Mammary epithelial cell (primary cell): ENCODE data around the gene ADRB2.

Source experiments
- CTCF ChIP-seq, 2 donors: IDR thresholded peaks in 1 of 2; conservative IDR thresholded peaks in 1 of 2; 2 replicates each; pipeline ENCODE4 v1.5.1; 2011 to 2012; ENCODE audit warnings: inconsistent platforms in 2 of 2, low read length in 2 of 2, mild to moderate bottlenecking in 2 of 2, control low read depth in 1 of 2, low read depth in 1 of 2; ENCODE audit not compliant: insufficient read depth in 1 of 2; ENCODE audit errors: extremely low read depth in 1 of 2
- EZH2 ChIP-seq: IDR thresholded peaks from 2 replicates; pipeline ENCODE4 v1.6.1; 2012; ENCODE audit warnings: low read length, inconsistent platforms, borderline replicate concordance

GRCh38 chr5:148836272-148837250 is 10.2 kb downstream of the ADRB2 start:
- no peak for TF ChIP-seq CTCF (conservative IDR thresholded peaks at IDR 0.05 in 1 of 2, IDR thresholded peaks at IDR 0.05 in 1 of 2; ENCODE audit: extremely low read depth in 1 of 2, insufficient read depth in 1 of 2, low read depth in 1 of 2, low read length in 2 of 2)
- TF ChIP-seq EZH2 = no peak
